ENCODE data around the gene PURA.
A peak's percentile ranks its signal among the peaks of the same experiment; 100 is the strongest.

PURA gene

GRCh38 chr5:140113699-140114263 is at the start of gene PURA:
Gene PURA (plus strand): TSS chr5:140114109. CDS start chr5:140114182, 73 bp downstream.
- Histone ChIP-seq H3K4me1 (peaks cover 68% of the 10 kb centered on the region), H3K36me3 (replicated peaks) (0 out of 2 replicates have a peak, but pooled peaks cover 6% of the 10 kb centered on the region), H3K9me3 (no peaks in the 10 kb centered on the region), H3K4me3 (peak within 1 kb of the TSS; percentile 69), H3K27me3 (ENCODE audit: low read depth) (no peaks in the 10 kb centered on the region)
- in situ Hi-C loops (cut with MboI; ENCODE audit: low sequenced_read_pairs) = no loop called here
- peak; percentile 92 to 98 for DNase-seq (ENCODE audit: low spot score in 2 of 2)

- H3K36me3 ChIP-seq (replicated peaks) = no peaks in the 10 kb centered on the region
- peaks cover 3% of the 10 kb centered on the region; the same call in 1 of the 2 replicates for H3K4me1 ChIP-seq
- in situ Hi-C loops (cut with MboI; ENCODE audit: low sequenced_read_pairs) = no loop called here
- H3K9me3 ChIP-seq = no peaks in the 10 kb centered on the region
- peaks cover 32% of the 10 kb centered on the region for H3K27me3 ChIP-seq (ENCODE audit: low read depth)
- no peak for DNase-seq (ENCODE audit: low spot score in 2 of 2)
- no peak overlapping the region for H3K4me3 ChIP-seq
Measured at GRCh38 chr5:140072812-140073211, 41.1 kb upstream of the PURA start.

- no peaks in the 10 kb centered on the region for H3K36me3 ChIP-seq (replicated peaks)
- H3K4me1 ChIP-seq = peaks cover 3% of the 10 kb centered on the region; the same call in 1 of the 2 replicates
- H3K4me3 ChIP-seq = no peak overlapping the region
- in situ Hi-C loops (cut with MboI; ENCODE audit: low sequenced_read_pairs) = no loop called here
- no peak for DNase-seq (ENCODE audit: low spot score in 2 of 2)
- H3K9me3 ChIP-seq = no peaks in the 10 kb centered on the region
- H3K27me3 ChIP-seq (ENCODE audit: low read depth) = peaks cover 28% of the 10 kb centered on the region
Measured at GRCh38 chr5:140073296-140073695, 40.6 kb upstream of the PURA start.

- H3K9me3 ChIP-seq = no peaks in the 10 kb centered on the region
- no peak overlapping the region for H3K4me3 ChIP-seq
- H3K36me3 ChIP-seq (replicated peaks) = no peaks in the 10 kb centered on the region
- peaks cover 13% of the 10 kb centered on the region for H3K27me3 ChIP-seq (ENCODE audit: low read depth)
- peaks cover 3% of the 10 kb centered on the region; the same call in 1 of the 2 replicates for H3K4me1 ChIP-seq
- DNase-seq (ENCODE audit: low spot score in 2 of 2) = no peak
- in situ Hi-C loops (cut with MboI; ENCODE audit: low sequenced_read_pairs) = no loop called here
Measured at GRCh38 chr5:140075371-140075770, 38.5 kb upstream of the PURA start.

- Histone ChIP-seq H3K36me3 (replicated peaks) (no peaks in the 10 kb centered on the region), H3K4me1 (peaks cover 3% of the 10 kb centered on the region; the same call in 1 of the 2 replicates), H3K4me3 (no peak overlapping the region), H3K27me3 (ENCODE audit: low read depth) (peaks cover 13% of the 10 kb centered on the region), H3K9me3 (no peaks in the 10 kb centered on the region)
- no peak for DNase-seq (ENCODE audit: low spot score in 2 of 2)
- in situ Hi-C loops (cut with MboI; ENCODE audit: low sequenced_read_pairs) = no loop called here
Measured at GRCh38 chr5:140076142-140076541, 37.8 kb upstream of the PURA start.

GRCh38 chr5:140076788-140077187 is 37.1 kb upstream of the PURA start:
- no peak for DNase-seq (ENCODE audit: low spot score in 2 of 2)
- H3K27me3 ChIP-seq (ENCODE audit: low read depth) = peaks cover 13% of the 10 kb centered on the region
- H3K4me3 ChIP-seq = no peak overlapping the region
- in situ Hi-C loops (cut with MboI; ENCODE audit: low sequenced_read_pairs) = no loop called here
- no peaks in the 10 kb centered on the region for H3K36me3 ChIP-seq (replicated peaks)
- H3K9me3 ChIP-seq = no peaks in the 10 kb centered on the region
- H3K4me1 ChIP-seq = peaks cover 3% of the 10 kb centered on the region; the same call in 1 of the 2 replicates

- Histone ChIP-seq H3K4me3 (no peak overlapping the region), H3K27me3 (ENCODE audit: low read depth) (peaks cover 23% of the 10 kb centered on the region), H3K9me3 (no peaks in the 10 kb centered on the region), H3K4me1 (no peaks in the 10 kb centered on the region), H3K36me3 (replicated peaks) (no peaks in the 10 kb centered on the region)
- DNase-seq (ENCODE audit: low spot score in 2 of 2) = no peak
- in situ Hi-C loops (cut with MboI; ENCODE audit: low sequenced_read_pairs) = loop anchor here (5.0 kb wide), 1 partner anchor 69 kb away; no protein-coding TSS in a partner anchor
Measured at GRCh38 chr5:140083120-140083519, 30.8 kb upstream of the PURA start.

GRCh38 chr5:140083650-140084049 is 30.3 kb upstream of the PURA start:
- no peak for DNase-seq (ENCODE audit: low spot score in 2 of 2)
- Histone ChIP-seq H3K4me1 (no peaks in the 10 kb centered on the region), H3K4me3 (no peak overlapping the region), H3K9me3 (no peaks in the 10 kb centered on the region), H3K36me3 (replicated peaks) (no peaks in the 10 kb centered on the region), H3K27me3 (ENCODE audit: low read depth) (peaks cover 23% of the 10 kb centered on the region)
- in situ Hi-C loops (cut with MboI; ENCODE audit: low sequenced_read_pairs) = loop anchor here (5.0 kb wide), 1 partner anchor 69 kb away; no protein-coding TSS in a partner anchor

- in situ Hi-C loops (cut with MboI; ENCODE audit: low sequenced_read_pairs) = loop anchor here (5.0 kb wide), 1 partner anchor 68 kb away; no protein-coding TSS in a partner anchor
- Histone ChIP-seq H3K4me3 (no peak overlapping the region), H3K36me3 (replicated peaks) (no peaks in the 10 kb centered on the region), H3K27me3 (ENCODE audit: low read depth) (peaks cover 23% of the 10 kb centered on the region), H3K4me1 (no peaks in the 10 kb centered on the region), H3K9me3 (no peaks in the 10 kb centered on the region)
- DNase-seq (ENCODE audit: low spot score in 2 of 2) = no peak
Measured at GRCh38 chr5:140084541-140084940, 29.4 kb upstream of the PURA start.

GRCh38 chr5:140090251-140090650 is 23.7 kb upstream of the PURA start:
- Histone ChIP-seq H3K27me3 (ENCODE audit: low read depth) (peaks cover 7% of the 10 kb centered on the region), H3K4me3 (no peak overlapping the region), H3K9me3 (no peaks in the 10 kb centered on the region), H3K36me3 (replicated peaks) (no peaks in the 10 kb centered on the region), H3K4me1 (peaks cover 3% of the 10 kb centered on the region; the same call in 1 of the 2 replicates)
- no peak for DNase-seq (ENCODE audit: low spot score in 2 of 2)
- in situ Hi-C loops (cut with MboI; ENCODE audit: low sequenced_read_pairs) = no loop called here

- in situ Hi-C loops (cut with MboI; ENCODE audit: low sequenced_read_pairs) = no loop called here
- peaks cover 3% of the 10 kb centered on the region; the same call in 1 of the 2 replicates for H3K4me1 ChIP-seq
Measured at GRCh38 chr5:140093179-140093578, 20.7 kb upstream of the PURA start.

GRCh38 chr5:140093866-140094265 is 20.0 kb upstream of the PURA start:
- Histone ChIP-seq H3K36me3 (replicated peaks) (no peaks in the 10 kb centered on the region), H3K4me3 (no peak overlapping the region), H3K4me1 (peaks cover 3% of the 10 kb centered on the region; the same call in 1 of the 2 replicates), H3K9me3 (no peaks in the 10 kb centered on the region), H3K27me3 (ENCODE audit: low read depth) (no peaks in the 10 kb centered on the region; the same call in 1 of the 2 replicates)
- no peak for DNase-seq (ENCODE audit: low spot score in 2 of 2)
- in situ Hi-C loops (cut with MboI; ENCODE audit: low sequenced_read_pairs) = no loop called here

More at GRCh38 chr5:140093179-140093578, 20.7 kb upstream of the PURA start:
- Histone ChIP-seq H3K27me3 (ENCODE audit: low read depth) (no peaks in the 10 kb centered on the region; the same call in 1 of the 2 replicates), H3K9me3 (no peaks in the 10 kb centered on the region), H3K36me3 (replicated peaks) (no peaks in the 10 kb centered on the region), H3K4me3 (no peak overlapping the region)
- no peak for DNase-seq (ENCODE audit: low spot score in 2 of 2)

- H3K4me3 ChIP-seq = no peak overlapping the region
- peaks cover 3% of the 10 kb centered on the region; the same call in 1 of the 2 replicates for H3K4me1 ChIP-seq
- no peaks in the 10 kb centered on the region for H3K36me3 ChIP-seq (replicated peaks)
- no peaks in the 10 kb centered on the region for H3K9me3 ChIP-seq
- H3K27me3 ChIP-seq (ENCODE audit: low read depth) = no peaks in the 10 kb centered on the region; the same call in 1 of the 2 replicates
- in situ Hi-C loops (cut with MboI; ENCODE audit: low sequenced_read_pairs) = no loop called here
- no peak for DNase-seq (ENCODE audit: low spot score in 2 of 2)
Measured at GRCh38 chr5:140094889-140095288, 19.0 kb upstream of the PURA start.

- H3K4me1 ChIP-seq = no peaks in the 10 kb centered on the region
- in situ Hi-C loops (cut with MboI; ENCODE audit: low sequenced_read_pairs) = no loop called here
- H3K9me3 ChIP-seq = no peaks in the 10 kb centered on the region
- no peak overlapping the region for H3K4me3 ChIP-seq
- no peak for DNase-seq (ENCODE audit: low spot score in 2 of 2)
- H3K36me3 ChIP-seq (replicated peaks) = no peaks in the 10 kb centered on the region
- no peaks in the 10 kb centered on the region for H3K27me3 ChIP-seq (ENCODE audit: low read depth)
Measured at GRCh38 chr5:140101179-140101578, 12.7 kb upstream of the PURA start.
